Gastroesophageal sphincter (tissue), 4 donors: ENCODE data around the gene DYRK1A. TPM values are rescaled to one million over a fixed set of nuclear protein-coding genes. Genes with fewer than 3 reads are reported as not detected.
A peak's percentile ranks its signal among the peaks of the same experiment; 100 is the strongest.

ENCODE experiments used
- ATAC-seq: fragments of 150-250 bp; one replicate; pipeline ENCODE4 v1.9.1; 2016; ENCODE audit warnings: mild to moderate bottlenecking, moderate library complexity
- H3K27ac ChIP-seq, 4 donors: fragments of 200-600 bp; sonication (generic) in 3 of 4; 1 replicate in 3 of 4; 2 replicates in 1 of 4; pipeline ENCODE4 v1.5.1; 2016 to 2019
- H3K27me3 ChIP-seq: fragments of 200-600 bp; sonication (generic); one replicate; pipeline ENCODE4 v1.5.1; 2019
- H3K36me3 ChIP-seq, 2 donors: fragments of 200-600 bp; sonication (generic); one replicate each; pipeline ENCODE4 v1.5.1; 2019; ENCODE audit warnings: control low read depth in 1 of 2
- H3K4me1 ChIP-seq, 3 donors: fragments of 200-600 bp; sonication (generic); 1 replicate in 2 of 3; 2 replicates in 1 of 3; pipeline ENCODE4 v1.5.1; 2016 to 2019; ENCODE audit warnings: control low read depth in 2 of 3
- H3K4me3 ChIP-seq, 2 donors: fragments of 200-600 bp; sonication (generic); one replicate each; pipeline ENCODE4 v1.5.1; 2019; ENCODE audit warnings: mild to moderate bottlenecking in 1 of 2, moderate library complexity in 1 of 2
- H3K9me3 ChIP-seq, 3 donors: fragments of 200-600 bp; sonication (generic); one replicate each; pipeline ENCODE4 v1.5.1; 2017 to 2019; ENCODE audit warnings: control low read depth in 2 of 3
- EP300 ChIP-seq: sonication (generic); formaldehyde crosslinking; IDR thresholded peaks from one replicate; pipeline ENCODE4 v1.6.1; 2017; ENCODE audit warnings: antibody characterized with exemption, mild to moderate bottlenecking
- POLR2A ChIP-seq, 2 donors: fragments of 450-650 bp; IDR thresholded peaks; one replicate each; pipeline ENCODE4 v1.6.1; 2017; ENCODE audit warnings: antibody characterized with exemption in 2 of 2, mild to moderate bottlenecking in 2 of 2, moderate library complexity in 1 of 2
- POLR2AphosphoS5 ChIP-seq: sonication (generic); formaldehyde crosslinking; IDR thresholded peaks from one replicate; pipeline ENCODE4 v1.6.1; 2017; ENCODE audit warnings: antibody characterized with exemption
- WGBS, 2 donors: methylation state at CpG; one replicate each; pipeline ENCODE4 v1.1.5; 2018; ENCODE audit warnings: low coverage in 1 of 2; 5-methylcytosine and 5-hydroxymethylcytosine counted together
- total RNA-seq, 4 donors: library from RNA; depleted of rRNA; stranded (reverse); fragments of >200 nt; gene quantifications; one replicate each; pipeline ENCODE4 v1.1.0, GENCODE V29; 2016
- TF ChIP-seq, protein P1 (sequence below), 4 experiments: fragments of 200-600 bp in 2 of 4; fragments of 450-650 bp in 2 of 4; sonication (generic) in 1 of 4; IDR thresholded peaks; one replicate each; pipeline ENCODE4 v1.5.1; 2017 to 2019; ENCODE audit warnings: antibody characterized with exemption in 4 of 4, mild to moderate bottlenecking in 2 of 4, moderate library complexity in 2 of 4

Gene DYRK1A
- total RNA-seq, 4 donors from 2014 or later = 85.1 to 102 (median 94.0) TPM

DNA sequence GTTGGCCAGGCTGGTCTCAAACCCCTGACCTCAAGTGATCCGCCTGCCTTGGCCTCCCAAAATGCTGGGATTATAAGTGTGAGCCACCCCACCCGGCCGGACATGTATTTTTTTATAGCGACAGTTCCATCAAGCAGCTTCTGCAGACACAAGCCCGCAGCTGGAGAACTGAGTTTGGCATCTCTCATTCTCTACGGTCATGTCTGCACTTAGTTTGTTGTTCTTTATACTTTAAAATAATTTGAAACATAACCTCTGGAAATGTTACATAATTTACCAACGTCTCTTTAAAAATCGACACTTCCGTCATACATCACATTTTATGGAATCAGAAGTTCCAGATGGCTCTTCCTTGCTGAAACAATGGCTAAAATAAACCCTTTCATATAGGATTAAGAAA lies 183.6 kb downstream of the DYRK1A start:
- Histone ChIP-seq H3K9me3 (no peaks in the 10 kb centered on the region), H3K36me3 (no peaks in the 10 kb centered on the region), H3K4me3 (no peak overlapping the region), H3K4me1 (peaks cover 0 to 33% (median 3%) of the 10 kb centered on the region in 3 donors), H3K27ac (no peak overlapping the region), H3K27me3 (peaks cover 7% of the 10 kb centered on the region)
- TF ChIP-seq POLR2A (IDR thresholded peaks at IDR 0.05) (no peak), POLR2AphosphoS5 (no peak), EP300 (no peak)
- TF ChIP-seq, protein P1, sequence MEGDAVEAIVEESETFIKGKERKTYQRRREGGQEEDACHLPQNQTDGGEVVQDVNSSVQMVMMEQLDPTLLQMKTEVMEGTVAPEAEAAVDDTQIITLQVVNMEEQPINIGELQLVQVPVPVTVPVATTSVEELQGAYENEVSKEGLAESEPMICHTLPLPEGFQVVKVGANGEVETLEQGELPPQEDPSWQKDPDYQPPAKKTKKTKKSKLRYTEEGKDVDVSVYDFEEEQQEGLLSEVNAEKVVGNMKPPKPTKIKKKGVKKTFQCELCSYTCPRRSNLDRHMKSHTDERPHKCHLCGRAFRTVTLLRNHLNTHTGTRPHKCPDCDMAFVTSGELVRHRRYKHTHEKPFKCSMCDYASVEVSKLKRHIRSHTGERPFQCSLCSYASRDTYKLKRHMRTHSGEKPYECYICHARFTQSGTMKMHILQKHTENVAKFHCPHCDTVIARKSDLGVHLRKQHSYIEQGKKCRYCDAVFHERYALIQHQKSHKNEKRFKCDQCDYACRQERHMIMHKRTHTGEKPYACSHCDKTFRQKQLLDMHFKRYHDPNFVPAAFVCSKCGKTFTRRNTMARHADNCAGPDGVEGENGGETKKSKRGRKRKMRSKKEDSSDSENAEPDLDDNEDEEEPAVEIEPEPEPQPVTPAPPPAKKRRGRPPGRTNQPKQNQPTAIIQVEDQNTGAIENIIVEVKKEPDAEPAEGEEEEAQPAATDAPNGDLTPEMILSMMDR (IDR thresholded peaks at IDR 0.05) = no peak
- ATAC-seq = no peak
- WGBS, 2 donors = 70 to 79% methylated on average over 7 to 9 of the region's 9 CpGs

DNA sequence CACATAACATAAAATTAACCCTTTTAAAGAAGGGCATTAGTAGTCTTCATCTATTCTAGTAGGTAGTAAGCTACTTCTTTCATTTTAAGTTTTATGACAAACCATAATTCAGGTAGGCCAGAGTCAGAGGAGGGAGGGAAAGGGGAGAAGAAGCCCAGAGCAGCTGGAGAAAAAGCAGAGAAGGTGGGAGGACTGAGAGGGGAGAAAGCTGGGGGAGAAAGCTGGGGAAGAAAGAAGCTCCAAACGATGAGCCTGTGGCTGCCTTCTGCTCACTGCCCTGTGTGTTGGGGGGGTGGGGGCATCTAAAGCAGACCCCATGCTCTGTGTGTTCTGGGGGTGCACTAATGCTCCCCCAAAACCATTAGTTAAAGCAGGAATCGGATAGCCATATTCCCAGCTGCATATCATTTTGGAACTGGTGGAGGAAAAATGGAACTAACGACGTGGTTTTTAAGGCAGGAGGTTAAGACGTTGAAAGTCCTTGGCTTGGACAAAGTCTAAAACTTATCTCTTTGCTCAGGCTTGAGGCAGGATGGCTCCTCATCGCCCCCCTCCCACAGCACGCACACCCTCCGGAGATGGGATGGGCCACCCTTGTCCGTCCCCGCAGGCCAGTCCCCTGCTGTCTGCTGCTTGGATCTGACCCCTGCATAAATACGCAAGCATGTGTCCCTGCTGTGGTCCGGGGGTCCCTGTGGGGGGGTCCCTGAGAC lies 184.2 kb downstream of the DYRK1A start:
- H3K4me3 ChIP-seq = peak overlapping the region in 1 of 2 donors; percentile 11
- peaks cover 0 to 33% (median 3%) of the 10 kb centered on the region in 3 donors for H3K4me1 ChIP-seq

DNA sequence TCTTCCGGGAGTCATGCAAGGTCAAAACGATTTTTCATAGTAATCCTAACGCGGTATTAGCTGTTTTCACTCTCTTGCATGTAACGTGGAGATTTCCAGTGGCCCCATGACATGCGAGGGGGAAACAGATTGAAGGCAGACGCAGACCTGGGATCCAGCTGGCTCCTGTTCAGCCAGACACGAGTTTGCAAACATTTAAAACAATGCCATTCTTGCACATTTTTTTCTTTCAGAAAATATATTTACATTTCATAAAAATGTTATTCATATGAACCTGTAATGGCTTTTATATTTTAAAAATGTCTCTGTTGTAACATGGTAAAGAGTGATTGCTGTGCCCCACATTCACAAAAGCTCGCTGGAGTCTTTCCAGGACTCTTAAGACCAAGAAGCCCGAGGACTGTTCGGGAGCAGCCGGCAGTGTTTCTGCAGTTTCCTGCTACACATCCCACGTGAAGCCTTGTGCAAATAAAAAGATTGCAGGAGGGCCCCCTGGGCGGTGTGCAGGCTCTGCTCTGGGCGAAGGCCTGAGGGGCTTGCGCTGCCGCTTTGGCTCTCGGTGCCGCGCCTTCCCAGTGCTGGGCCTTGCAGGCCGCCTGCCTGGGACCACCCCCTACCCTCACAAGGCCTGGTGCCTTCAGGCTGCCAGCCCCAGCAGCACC lies 184.9 kb downstream of the DYRK1A start:
- no peaks in the 10 kb centered on the region for H3K27me3 ChIP-seq
- H3K27ac ChIP-seq = no peak overlapping the region
- TF ChIP-seq, protein P1 (IDR thresholded peaks at IDR 0.05) = no peak
- TF ChIP-seq POLR2AphosphoS5 (no peak), POLR2A (IDR thresholded peaks at IDR 0.05) (no peak), EP300 (no peak)
- H3K36me3 ChIP-seq = no peaks in the 10 kb centered on the region
- H3K9me3 ChIP-seq = no peaks in the 10 kb centered on the region
- ATAC-seq = no peak
- peak overlapping the region in 1 of 2 donors; percentile 11 for H3K4me3 ChIP-seq
- peaks cover 0 to 28% (median 3%) of the 10 kb centered on the region in 3 donors for H3K4me1 ChIP-seq
- 20 to 37% methylated on average over 9 to 19 of the region's 21 CpGs for WGBS, 2 donors

More for the DNA sequence above, 184.2 kb downstream of the DYRK1A start:
- 27 to 75% methylated on average over 2 to 6 of the region's 12 CpGs for WGBS, 2 donors
- peaks cover 6% of the 10 kb centered on the region for H3K27me3 ChIP-seq
- TF ChIP-seq, protein P1 (IDR thresholded peaks at IDR 0.05) = no peak
- TF ChIP-seq EP300 (no peak), POLR2A (IDR thresholded peaks at IDR 0.05) (no peak), POLR2AphosphoS5 (no peak)
- H3K9me3 ChIP-seq = no peaks in the 10 kb centered on the region
- no peak overlapping the region for H3K27ac ChIP-seq
- H3K36me3 ChIP-seq = no peaks in the 10 kb centered on the region
- ATAC-seq = no peak

DNA sequence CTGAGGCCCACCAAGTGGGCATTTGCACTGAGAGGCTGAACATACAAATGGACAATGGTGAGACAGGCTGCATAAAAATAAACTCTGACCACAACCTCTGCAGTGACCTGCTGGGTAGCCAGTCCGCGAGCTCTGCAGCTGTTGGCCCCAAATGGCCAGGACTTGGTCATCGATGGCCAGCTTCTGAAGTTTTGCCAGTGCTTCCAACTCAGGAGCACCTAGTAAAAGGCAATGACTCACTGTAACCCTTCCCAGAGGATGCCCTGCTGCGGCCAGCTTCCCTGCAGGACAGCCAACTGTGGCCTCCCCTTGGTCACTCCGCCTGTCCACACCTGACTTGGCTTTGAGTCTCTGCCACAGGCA lies 185.4 kb downstream of the DYRK1A start:
- Histone ChIP-seq H3K36me3 (no peaks in the 10 kb centered on the region), H3K4me1 (peaks cover 0 to 23% (median 0%) of the 10 kb centered on the region in 3 donors), H3K27ac (no peak overlapping the region), H3K9me3 (no peaks in the 10 kb centered on the region), H3K4me3 (no peak overlapping the region), H3K27me3 (no peaks in the 10 kb centered on the region)
- TF ChIP-seq, protein P1 (IDR thresholded peaks at IDR 0.05) = no peak
- TF ChIP-seq POLR2A (IDR thresholded peaks at IDR 0.05) (no peak), EP300 (no peak), POLR2AphosphoS5 (no peak)
- ATAC-seq = no peak
- 85% methylated on average over 3 of the region's 5 CpGs; no CpG with 5 or more reads in 1 of the 2 donors for WGBS, 2 donors
